GM18517 (cell line): ENCODE results near the gene RPS29.

Experiments used
- ATAC-seq: cut with Tn5 transposase; IDR thresholded peaks from one replicate; pipeline ENCODE4 v1.9.1; 2021; ENCODE audit warnings: mild to moderate bottlenecking, moderate library complexity; ENCODE audit not compliant: unreplicated experiment

The RPS29 gene

DNA sequence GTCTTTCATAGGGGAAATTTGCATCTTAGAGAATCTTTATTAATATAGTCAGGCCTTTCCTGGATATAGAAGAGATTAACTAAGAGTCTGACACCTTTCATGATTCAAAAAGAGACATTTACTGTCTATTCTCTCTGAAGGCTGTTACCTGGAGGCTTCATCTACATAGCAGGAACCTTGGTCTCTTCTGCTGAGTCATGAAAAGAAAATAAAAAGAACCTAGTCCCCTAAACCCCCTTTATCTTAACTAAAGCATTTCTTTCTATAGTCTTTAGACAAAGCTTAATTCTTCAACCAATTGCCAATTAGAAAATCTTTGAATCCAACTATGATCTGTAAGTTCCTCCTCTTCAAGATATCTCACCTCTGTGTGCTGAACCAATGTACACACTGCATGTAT lies 33.1 kb downstream of the RPS29 start:
- no peak for ATAC-seq

DNA sequence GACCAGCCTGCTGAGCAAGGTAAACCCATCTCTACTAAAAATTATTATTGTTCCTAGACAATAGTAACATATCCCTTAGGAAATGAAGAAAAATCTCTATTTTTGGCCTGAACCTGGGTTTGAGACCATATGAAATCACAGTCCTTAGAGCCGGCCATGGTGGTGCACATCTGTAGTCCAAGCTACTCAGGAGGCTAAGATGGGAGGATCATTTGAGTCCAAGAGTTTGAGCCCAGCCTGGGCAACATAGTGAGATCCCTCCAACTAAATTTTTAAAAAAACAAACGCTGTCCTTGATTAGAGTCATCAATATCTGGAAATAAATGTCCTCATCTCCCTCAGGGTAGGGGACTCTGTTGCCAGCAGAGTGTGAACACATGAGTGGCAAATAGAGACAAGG lies 34.6 kb downstream of the RPS29 start:
- ATAC-seq: no peak

DNA sequence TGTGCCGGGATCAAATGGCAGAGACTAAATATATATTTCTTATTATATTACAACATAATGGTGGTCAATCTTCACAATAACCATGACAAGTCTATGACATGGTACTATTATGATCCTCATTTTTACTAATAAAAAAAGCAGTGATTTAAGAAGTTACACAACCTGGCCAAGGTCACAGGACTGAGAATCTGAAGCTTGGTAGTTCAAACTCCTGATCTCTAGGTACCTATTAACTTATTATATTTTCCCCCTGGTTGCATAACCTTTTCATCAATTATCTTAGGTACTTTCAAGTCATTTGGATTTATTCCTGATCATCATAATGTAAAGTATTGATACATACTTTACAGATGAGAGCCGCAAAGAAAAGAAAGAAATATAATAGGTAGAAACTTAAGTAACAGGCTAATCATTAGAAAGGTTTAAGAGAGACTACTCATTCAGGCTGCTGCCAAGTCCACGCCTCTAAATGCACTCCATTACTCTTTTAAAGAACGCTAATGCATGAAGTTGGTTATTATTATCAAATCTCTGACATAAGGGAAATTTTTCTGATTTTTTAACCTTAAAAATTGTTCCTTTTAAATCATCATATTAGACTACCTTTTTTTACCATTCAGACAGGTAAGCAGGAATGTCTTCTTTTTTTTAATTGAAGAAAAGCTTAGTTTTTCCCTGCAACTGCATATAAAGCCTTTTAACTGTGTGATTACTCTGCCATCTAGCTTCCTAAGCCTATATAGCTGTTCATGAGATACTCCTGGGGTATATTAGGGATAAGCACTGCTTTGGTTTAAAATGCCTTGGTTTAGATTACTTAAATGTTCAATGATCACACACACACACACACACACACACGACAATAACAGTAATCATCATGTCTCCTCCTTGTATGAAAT lies 35.6 kb downstream of the RPS29 start:
- no peak for ATAC-seq

DNA sequence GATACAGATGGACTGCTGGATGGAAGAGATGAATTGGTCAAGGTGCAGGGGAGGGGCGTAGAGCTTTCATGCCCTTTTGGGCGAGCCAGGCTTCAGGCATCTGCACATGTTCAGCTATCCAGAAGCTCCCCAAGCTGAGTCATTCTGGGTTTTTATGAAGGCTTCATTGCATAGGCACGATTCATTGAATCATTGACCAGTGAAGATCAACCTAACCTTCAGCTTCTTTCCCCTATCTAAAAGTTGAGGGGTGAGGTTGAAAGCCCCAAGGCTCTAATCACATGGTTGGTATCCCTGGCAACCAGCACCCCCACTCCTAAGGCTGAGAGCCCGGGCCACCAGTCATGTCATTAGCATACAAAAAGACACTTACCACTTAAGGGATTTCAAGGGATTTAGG lies 36.3 kb downstream of the RPS29 start:
- no peak for ATAC-seq

DNA sequence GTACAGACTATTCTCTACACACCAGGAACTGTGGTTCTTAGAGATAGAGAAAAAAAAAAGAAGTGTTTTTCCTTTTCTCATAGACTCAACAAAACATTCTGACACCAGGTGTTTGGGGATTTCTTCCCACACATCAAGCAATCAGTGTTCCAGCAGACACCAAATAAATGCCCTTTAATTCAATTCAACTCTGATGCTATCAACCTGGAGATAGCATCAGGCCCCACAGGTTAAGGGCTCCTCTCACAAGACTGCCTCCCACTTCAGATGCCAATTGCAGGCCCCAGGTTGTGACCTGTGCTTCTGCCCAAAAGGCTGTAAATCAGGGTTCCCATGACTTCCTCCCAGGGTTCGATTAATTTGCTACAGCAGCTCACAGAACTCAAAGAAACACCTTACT lies 36.7 kb downstream of the RPS29 start:
- ATAC-seq: no peak

DNA sequence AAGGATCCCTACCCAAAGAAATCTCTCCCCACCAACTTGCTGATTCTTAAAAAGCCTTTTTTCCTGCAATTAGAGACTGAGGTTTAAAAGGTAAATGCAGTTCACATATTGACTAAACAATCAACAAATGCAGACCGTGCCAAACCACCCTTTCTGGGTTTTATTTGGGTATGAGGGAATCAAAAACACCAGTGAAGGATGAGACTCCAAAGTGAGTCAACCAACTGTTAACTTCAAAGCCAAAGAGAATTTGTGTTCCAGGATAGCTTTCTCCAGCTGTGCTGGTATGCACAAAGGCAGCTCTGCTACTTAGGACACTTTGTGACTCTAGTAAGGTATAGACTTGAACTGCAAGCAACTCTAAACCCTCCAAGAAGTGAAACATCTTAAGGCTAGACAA lies 39.4 kb downstream of the RPS29 start:
- ATAC-seq: no peak

DNA sequence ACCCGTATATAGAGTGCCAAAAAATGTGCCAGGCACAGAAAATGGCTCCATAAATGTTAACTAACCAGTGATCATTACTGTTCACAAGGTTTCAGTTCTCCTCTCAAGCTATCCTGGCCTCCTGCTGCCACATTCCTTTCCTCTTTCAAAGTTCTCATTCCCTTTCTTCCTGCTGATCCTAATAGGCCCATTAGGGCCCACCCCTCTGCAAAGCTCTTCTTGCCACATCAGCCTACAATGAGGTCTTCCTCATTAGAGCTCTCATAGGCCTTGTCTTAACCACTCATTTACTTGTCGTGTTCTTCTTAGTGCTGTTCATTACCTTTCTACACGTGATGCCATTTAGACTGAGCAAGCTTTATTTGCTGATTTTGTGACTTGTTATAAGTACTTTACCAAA lies 40.5 kb downstream of the RPS29 start:
- ATAC-seq: no peak

DNA sequence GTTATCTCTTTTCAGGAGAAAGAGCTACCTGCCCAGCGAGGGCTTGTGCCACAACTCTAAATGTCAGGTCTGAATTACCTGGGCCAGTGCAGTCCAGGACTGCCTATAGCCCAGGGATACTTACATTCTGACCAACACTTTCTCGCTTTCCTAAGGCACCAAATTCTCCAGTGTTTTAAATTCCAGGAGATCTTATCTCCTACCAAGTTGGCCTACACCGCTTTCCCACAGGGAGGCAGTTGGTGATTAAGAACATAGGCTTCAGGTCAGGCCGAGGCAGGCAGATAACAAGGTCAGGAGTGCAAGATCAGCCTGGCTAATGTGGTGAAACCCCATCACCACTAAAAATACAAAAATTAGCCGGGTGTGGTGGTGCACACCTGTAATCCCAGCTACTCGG lies 41.1 kb downstream of the RPS29 start:
- no peak for ATAC-seq

DNA sequence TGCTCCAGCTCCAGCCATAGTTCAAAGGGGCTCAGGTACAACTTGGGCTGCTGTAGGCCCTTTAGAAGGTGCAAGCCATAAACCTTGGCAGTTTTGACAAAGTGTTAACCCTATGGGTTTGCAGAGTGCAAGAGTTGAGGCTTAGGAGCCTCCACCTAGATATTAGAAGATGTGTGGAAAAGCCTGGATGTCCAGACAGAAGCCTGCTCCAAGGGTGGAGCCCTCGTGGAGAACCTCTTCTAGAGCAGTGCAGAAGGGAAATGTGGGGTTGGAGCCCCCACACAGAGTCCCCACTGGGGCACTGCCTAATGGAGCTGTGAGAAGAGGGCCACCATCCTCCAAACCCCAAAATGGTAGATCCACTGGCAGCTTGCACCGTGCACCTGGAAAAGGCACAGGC lies 45.1 kb downstream of the RPS29 start:
- no peak for ATAC-seq

DNA sequence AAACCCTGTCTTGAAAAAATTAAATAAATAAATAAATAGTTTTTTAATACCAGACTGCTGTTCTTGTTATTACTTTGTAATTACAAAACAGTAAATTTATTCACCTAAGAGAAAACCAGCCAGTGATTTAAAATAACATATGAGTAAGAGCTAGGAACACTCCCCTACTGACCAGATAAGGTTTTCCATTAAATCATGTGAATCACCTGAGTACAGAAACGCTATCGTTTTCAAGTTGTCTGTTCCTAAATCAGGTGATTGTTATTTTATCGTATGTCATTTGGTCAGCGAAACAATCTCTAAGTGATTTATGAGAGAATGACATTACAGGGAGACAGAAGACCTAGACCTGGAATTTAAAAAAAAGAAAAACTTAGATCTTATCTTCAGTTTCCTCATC lies 47.3 kb downstream of the RPS29 start:
- no peak for ATAC-seq
